ENCODE data around the gene MTCL1. TPM values are rescaled to one million over a fixed set of nuclear protein-coding genes. Genes with fewer than 3 reads are reported as not detected.

Gene MTCL1
- total RNA-seq, 1 experiment from 2014 or later: 297 TPM

- H3K36me3 Mint-ChIP-seq (ENCODE audit: insufficient read depth, unreplicated experiment): peaks cover 52% of the 10 kb centered on the region
- no peak for DNase-seq
- CTCF ChIA-PET: no interaction called here
- no peak overlapping the region for H3K27ac Mint-ChIP-seq (ENCODE audit: unreplicated experiment)
- peaks cover 2% of the 10 kb centered on the region for H3K9me3 Mint-ChIP-seq (ENCODE audit: low read depth, unreplicated experiment)
- no peaks in the 10 kb centered on the region for H3K27me3 Mint-ChIP-seq (ENCODE audit: unreplicated experiment)
- no peak overlapping the region for H3K4me3 Mint-ChIP-seq (ENCODE audit: low read depth, unreplicated experiment)
- peaks cover 19% of the 10 kb centered on the region for H3K4me1 Mint-ChIP-seq (ENCODE audit: low read depth, unreplicated experiment)
- BruUV-seq (replicated peaks): no TSS peak
- TF ChIP-seq, protein P1, sequence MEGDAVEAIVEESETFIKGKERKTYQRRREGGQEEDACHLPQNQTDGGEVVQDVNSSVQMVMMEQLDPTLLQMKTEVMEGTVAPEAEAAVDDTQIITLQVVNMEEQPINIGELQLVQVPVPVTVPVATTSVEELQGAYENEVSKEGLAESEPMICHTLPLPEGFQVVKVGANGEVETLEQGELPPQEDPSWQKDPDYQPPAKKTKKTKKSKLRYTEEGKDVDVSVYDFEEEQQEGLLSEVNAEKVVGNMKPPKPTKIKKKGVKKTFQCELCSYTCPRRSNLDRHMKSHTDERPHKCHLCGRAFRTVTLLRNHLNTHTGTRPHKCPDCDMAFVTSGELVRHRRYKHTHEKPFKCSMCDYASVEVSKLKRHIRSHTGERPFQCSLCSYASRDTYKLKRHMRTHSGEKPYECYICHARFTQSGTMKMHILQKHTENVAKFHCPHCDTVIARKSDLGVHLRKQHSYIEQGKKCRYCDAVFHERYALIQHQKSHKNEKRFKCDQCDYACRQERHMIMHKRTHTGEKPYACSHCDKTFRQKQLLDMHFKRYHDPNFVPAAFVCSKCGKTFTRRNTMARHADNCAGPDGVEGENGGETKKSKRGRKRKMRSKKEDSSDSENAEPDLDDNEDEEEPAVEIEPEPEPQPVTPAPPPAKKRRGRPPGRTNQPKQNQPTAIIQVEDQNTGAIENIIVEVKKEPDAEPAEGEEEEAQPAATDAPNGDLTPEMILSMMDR (IDR thresholded peaks at IDR 0.05; ENCODE audit: unreplicated experiment): no peak
- intact Hi-C loops (cut with micrococcal nuclease; ENCODE audit: unreplicated experiment): no loop called here
Measured at GRCh38 chr18:8765783-8766463, 60.6 kb downstream of the MTCL1 start.

DNA sequence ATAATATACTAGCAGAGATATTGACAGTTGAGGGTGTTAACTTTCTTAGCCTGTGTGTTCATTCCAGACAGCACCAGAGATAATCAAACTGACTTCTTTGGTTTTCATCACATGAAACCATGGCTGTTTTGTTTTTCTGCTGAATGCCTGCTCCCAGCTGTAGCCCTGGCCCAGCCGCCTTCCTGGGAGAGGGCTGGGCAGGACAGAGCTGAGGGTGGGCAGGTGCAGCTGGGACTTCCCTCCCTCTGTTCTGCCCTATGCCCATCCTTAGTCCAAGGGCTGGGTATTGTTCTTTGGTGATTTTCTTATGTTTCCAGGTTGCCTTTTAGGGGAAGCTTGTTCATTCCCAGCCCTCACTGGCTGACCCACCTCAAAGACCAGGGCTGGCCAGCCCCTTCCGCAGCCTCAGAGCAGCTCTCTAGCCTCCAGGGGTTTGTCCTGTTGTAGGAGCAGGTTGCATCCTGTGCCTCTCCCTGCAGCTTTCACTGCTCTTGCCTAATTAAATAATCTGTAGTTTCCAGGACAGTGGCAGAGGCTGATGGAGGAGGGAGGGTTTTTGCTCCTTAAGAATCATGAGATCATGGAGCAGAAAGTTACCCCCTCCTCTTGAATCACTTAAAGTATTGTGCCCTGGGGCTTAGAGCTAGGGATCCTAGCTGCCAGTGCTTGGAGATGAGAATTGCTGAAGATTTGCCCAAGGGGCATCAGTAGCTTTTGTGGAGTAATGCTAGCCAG is 61.4 kb downstream of the MTCL1 start:
- intact Hi-C loops (cut with micrococcal nuclease; ENCODE audit: unreplicated experiment): no loop called here
- TF ChIP-seq, protein P1 (IDR thresholded peaks at IDR 0.05; ENCODE audit: unreplicated experiment): no peak
- no peaks in the 10 kb centered on the region for H3K27me3 Mint-ChIP-seq (ENCODE audit: unreplicated experiment)
- DNase-seq: no peak
- CTCF ChIA-PET: no interaction called here
- H3K4me3 Mint-ChIP-seq (ENCODE audit: low read depth, unreplicated experiment): no peak overlapping the region
- no TSS peak for BruUV-seq (replicated peaks)
- H3K36me3 Mint-ChIP-seq (ENCODE audit: insufficient read depth, unreplicated experiment): peaks cover 47% of the 10 kb centered on the region
- H3K4me1 Mint-ChIP-seq (ENCODE audit: low read depth, unreplicated experiment): peaks cover 19% of the 10 kb centered on the region
- H3K9me3 Mint-ChIP-seq (ENCODE audit: low read depth, unreplicated experiment): no peaks in the 10 kb centered on the region
- no peak overlapping the region for H3K27ac Mint-ChIP-seq (ENCODE audit: unreplicated experiment)

- H3K4me1 Mint-ChIP-seq (ENCODE audit: low read depth, unreplicated experiment): peaks cover 16% of the 10 kb centered on the region
- no peaks in the 10 kb centered on the region for H3K27me3 Mint-ChIP-seq (ENCODE audit: unreplicated experiment)
- DNase-seq: no peak
- H3K36me3 Mint-ChIP-seq (ENCODE audit: insufficient read depth, unreplicated experiment): peaks cover 47% of the 10 kb centered on the region
- intact Hi-C loops (cut with micrococcal nuclease; ENCODE audit: unreplicated experiment): no loop called here
- no peak overlapping the region for H3K4me3 Mint-ChIP-seq (ENCODE audit: low read depth, unreplicated experiment)
- CTCF ChIA-PET: no interaction called here
- TF ChIP-seq, protein P1 (IDR thresholded peaks at IDR 0.05; ENCODE audit: unreplicated experiment): no peak
- H3K9me3 Mint-ChIP-seq (ENCODE audit: low read depth, unreplicated experiment): no peaks in the 10 kb centered on the region
- H3K27ac Mint-ChIP-seq (ENCODE audit: unreplicated experiment): no peak overlapping the region
- no TSS peak for BruUV-seq (replicated peaks)
Measured at GRCh38 chr18:8767340-8767739, 62.0 kb downstream of the MTCL1 start.

- no peaks in the 10 kb centered on the region for H3K27me3 Mint-ChIP-seq (ENCODE audit: unreplicated experiment)
- CTCF ChIA-PET: no interaction called here
- peaks cover 43% of the 10 kb centered on the region for H3K36me3 Mint-ChIP-seq (ENCODE audit: insufficient read depth, unreplicated experiment)
- H3K4me1 Mint-ChIP-seq (ENCODE audit: low read depth, unreplicated experiment): peaks cover 17% of the 10 kb centered on the region
- TF ChIP-seq, protein P1 (IDR thresholded peaks at IDR 0.05; ENCODE audit: unreplicated experiment): no peak
- intact Hi-C loops (cut with micrococcal nuclease; ENCODE audit: unreplicated experiment): no loop called here
- no peaks in the 10 kb centered on the region for H3K9me3 Mint-ChIP-seq (ENCODE audit: low read depth, unreplicated experiment)
- DNase-seq: no peak
- BruUV-seq (replicated peaks): no TSS peak
- no peak overlapping the region for H3K27ac Mint-ChIP-seq (ENCODE audit: unreplicated experiment)
- no peak overlapping the region for H3K4me3 Mint-ChIP-seq (ENCODE audit: low read depth, unreplicated experiment)
Measured at GRCh38 chr18:8769509-8770095, 64.2 kb downstream of the MTCL1 start.

Measured in Calu3 (cell line).